H1 (cell line): Measurements from ENCODE around the gene ATF3.

ENCODE experiments used
- POLR2A ChIP-seq, 2 experiments: IDR thresholded peaks; 1 replicate in 1 of 2; 2 replicates in 1 of 2; pipeline ENCODE4 v1.6.1; 2011; ENCODE audit warnings: low read depth in 2 of 2, low read length in 2 of 2, mild to moderate bottlenecking in 2 of 2; ENCODE audit errors: control extremely low read depth in 1 of 2
- TF ChIP-seq, protein P1 (sequence below): IDR thresholded peaks from 2 replicates; pipeline ENCODE4 v1.6.1; 2011; ENCODE audit warnings: low read depth, mild to moderate bottlenecking, low read length; ENCODE audit not compliant: insufficient read depth

- TF ChIP-seq, protein P1, sequence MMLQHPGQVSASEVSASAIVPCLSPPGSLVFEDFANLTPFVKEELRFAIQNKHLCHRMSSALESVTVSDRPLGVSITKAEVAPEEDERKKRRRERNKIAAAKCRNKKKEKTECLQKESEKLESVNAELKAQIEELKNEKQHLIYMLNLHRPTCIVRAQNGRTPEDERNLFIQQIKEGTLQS: no peak
- no peak for TF ChIP-seq POLR2A (IDR thresholded peaks at IDR 0.05; ENCODE audit: control extremely low read depth in 1 of 2, low read depth in 2 of 2, low read length in 2 of 2)
Measured at GRCh38 chr1:212600980-212601379, 7.6 kb upstream of the ATF3 start.
